HG03045 (cell line): ENCODE data around the gene DCLK2.

Source experiments
- ATAC-seq: cut with Tn5 transposase; IDR thresholded peaks from one replicate; pipeline ENCODE4 v1.9.1; 2021; ENCODE audit warnings: mild to moderate bottlenecking, moderate library complexity; ENCODE audit not compliant: unreplicated experiment

DCLK2 gene

DNA sequence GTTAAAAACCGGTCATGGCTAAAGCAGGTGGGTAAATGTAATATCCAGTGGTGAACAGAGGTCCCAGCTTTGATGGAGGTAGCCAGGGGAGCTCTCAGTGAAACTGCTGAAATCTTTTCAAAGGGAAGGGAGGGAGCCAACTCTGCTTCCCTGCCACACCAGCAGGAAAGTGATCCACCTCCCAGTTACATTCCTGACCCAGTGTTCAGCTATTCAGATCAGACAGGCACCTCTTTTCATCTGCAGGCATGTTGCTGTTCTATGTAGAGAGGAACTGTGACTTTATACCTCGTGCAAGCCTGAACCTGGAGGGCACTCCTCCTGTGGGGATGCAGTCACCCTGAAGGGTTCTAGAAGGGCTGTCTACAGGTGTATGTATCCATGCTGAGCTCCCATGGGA lies 37.6 kb downstream of the DCLK2 start:
- ATAC-seq, result no peak

DNA sequence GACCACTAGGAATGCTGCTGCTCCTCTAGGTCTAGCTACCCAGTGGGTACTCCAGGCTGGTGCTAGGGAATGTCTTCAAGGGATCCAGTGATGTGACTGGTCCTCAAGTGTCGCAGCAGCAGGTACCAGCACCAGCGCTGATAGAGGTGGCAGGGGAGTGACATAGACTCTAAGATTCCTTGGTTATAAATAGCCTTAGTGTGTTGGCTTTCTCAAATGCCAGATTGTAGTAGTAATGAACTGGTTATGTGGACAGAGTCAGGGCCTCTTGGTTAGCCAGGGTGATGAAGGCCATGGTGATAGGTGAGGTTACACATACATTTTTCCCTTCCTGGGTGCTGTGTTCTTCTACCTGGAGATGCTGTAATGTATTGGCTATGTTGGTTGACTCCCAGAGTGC lies 38.3 kb downstream of the DCLK2 start:
- ATAC-seq, result no peak

DNA sequence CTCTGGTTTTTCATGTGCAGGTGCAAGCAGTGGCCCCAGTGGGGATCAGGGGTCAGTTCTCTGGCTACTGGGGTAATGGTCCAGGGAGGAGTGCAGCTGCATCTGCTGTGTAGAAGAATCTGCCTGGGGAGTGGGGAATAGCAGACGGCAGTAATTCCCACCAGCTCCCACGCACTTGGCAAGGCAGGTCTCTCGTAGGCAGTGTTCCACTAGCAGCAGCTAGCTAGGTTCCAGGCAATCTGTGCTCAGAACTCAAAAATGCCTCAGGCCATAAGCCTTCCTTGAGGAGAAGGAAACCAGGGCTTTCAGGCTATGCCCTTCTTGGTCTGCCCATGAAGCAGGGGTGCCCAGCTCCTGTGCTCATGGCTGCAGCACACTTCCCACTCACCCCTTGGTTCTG lies 38.8 kb downstream of the DCLK2 start:
- no peak for ATAC-seq

DNA sequence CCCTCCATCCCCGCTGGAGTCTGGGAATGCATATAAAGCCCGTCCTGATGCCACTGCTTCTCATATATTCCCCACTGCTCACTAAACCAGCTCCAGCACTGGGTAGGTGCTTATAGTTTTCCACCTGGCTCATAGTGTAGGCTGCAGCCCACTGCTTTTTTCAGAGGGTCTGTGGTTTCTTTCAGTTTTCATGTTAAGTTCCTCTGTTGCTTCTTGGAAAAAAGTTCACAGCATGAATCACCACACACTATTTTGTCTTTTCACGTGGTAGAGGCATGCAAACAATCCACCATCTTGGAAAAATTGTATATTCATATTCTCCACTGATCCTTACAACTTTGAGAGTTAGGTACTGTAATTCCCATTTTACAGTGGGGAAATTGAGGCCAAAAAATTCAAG lies 39.4 kb downstream of the DCLK2 start:
- ATAC-seq, result no peak

DNA sequence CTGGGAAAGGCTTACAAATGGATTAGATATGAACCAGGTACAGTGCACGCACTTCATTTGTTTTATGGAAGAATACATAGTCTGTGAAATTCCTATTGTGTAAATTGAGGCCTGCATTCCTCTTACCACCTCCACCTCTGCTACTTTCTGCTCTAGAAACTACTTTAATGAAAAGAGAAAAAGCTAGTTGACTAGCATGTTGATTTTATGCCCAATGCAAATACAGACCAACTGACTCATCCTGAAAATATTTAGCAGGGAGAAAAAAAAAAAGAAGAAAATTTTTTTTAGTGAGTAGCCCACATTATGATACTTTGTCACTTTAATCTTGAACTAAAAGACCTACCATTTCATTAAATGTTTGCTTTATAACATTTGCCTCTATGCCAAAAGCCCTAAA lies 41.2 kb downstream of the DCLK2 start:
- no peak for ATAC-seq

DNA sequence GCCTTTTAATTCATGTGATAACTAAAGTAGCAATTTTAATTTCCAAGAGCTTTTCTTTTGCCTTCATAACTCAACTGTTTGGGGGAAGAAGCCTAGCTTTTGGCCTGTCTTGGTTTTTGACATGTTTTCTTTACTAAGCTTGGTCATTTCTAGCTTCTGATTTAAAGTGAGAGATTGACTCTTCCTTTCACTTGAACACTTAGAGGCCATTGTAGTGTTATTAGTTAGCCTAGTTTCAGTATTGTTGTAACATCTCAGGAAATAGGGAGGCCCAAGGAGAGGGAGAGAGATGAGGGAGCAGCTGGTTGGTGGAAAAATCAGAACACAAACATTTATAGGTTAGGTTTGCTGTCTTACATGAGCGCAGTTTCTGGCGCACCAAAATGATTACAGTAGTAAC lies 44.8 kb downstream of the DCLK2 start:
- no peak for ATAC-seq

DNA sequence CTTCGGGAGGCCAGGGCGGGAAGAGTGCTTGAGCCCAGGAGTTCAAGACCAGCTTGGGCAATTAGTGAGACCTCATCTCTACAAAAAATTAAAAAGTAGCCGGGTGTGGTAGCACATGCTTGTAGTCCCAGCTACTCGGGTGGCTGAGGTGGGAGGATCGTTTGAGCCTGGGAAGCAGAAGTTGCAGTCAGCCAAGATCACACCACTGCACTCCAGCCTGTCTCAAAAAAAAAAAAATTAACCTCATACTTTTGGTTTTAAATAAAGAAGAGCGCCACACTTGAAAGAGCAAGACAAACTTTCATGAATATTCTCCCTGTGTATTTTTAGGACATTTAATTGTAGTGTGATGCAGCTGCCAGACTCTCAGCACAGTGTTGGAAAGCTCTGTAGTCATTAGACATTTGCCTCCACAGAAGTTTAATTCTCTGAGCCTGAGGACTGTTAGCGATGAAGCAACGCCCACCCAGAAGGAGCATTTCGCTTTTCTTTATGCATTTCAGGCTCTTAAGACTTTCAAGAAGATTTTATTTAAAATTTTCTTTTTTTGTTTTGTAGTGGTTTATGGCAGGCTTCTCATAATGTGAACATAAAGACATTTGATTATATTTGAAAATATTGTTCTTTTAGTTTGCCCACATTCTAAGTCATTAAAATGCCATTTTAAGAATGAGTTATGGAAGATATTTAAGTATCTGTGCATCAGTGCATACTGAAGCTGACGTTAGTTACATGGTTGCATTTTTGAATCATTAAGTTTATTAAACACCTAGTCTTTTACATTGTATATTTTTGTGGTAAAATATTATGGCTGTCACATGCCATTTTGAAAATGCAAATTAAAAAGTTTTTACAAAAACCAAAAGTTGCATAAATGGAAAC lies 45.8 kb downstream of the DCLK2 start:
- ATAC-seq, result no peak

DNA sequence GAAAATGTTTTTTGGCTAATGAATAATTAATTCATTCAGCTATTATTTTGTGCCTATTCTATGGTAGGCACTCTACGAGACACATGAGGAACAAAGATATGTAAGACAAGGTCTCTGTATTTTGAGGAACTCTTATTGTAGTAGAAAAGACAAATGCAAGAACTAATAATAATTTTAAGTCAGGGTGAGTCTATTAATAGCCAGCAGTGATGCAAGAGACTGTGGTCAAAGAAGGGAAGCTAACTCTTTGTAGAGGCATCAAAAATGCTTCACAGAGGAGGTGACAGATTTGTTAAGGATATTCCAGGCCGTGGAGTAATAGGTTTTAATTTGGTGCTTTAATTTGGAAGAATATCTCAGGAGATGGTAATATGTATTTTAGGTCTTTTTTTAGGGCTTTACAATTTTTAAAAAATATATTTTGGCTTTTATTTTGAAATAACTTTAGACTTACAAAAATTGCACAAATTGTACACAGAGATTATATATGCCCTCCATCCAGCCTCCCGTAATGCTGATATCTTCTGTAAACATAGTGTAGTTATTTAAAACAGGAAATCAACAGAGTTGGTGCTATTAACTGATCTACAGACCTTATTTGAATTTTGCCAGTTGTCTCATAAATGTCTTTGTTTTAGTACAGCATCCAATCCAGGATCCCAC lies 48.1 kb downstream of the DCLK2 start:
- ATAC-seq, result no peak

DNA sequence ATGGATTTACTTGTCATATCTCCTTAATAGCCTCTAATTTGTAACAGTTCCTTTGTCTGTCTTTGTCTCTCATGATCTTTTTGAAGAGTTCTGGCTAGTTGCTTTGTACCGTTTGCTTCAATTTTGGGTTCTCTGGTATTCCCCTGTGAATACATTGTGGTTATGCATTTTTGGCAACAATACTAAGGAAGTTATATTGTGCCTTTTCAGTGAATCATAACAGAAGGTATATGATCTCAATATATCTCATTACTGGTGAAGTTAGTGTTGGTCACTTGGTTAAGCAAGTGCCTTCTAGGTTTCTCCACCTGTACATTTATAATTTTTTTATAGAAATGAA lies 48.6 kb downstream of the DCLK2 start:
- ATAC-seq, result no peak

DNA sequence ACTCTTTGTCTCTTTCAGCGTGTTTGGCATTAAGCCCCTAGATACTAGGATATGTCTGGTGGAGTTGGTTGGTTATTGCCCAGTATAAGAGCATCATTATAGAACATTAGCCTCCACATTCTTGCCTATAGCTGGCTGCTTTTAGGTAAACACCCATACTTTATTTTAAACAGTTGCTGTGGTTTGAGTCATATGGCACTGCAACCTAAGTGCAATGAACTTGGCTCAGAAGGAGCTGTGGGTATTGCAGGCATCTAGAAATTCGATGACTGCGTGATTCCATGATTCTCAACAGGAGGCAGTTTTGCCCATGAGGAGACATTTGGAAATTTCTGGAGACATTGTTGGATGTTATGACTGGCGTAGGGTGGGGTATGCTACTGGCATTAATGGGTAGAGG lies 49.5 kb downstream of the DCLK2 start:
- no peak for ATAC-seq

DNA sequence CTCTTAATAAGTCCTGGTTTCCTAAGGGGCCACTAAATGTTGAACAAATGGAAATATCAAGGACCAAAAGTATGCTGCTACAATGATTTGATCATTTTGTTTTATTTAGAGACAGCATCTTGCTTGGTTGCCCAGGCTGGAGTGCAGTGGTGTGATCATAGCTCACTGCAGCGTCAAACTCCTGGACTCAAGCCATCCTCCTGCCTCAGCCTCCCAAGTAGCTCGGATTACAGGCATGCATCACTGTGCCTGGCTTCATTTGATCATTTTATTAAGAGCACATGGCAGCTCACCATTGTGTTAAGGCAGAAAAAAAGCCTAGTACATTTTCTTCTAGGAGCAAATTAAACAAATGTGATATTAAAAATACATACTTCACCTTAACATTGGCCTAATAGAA lies 52.7 kb downstream of the DCLK2 start:
- no peak for ATAC-seq

DNA sequence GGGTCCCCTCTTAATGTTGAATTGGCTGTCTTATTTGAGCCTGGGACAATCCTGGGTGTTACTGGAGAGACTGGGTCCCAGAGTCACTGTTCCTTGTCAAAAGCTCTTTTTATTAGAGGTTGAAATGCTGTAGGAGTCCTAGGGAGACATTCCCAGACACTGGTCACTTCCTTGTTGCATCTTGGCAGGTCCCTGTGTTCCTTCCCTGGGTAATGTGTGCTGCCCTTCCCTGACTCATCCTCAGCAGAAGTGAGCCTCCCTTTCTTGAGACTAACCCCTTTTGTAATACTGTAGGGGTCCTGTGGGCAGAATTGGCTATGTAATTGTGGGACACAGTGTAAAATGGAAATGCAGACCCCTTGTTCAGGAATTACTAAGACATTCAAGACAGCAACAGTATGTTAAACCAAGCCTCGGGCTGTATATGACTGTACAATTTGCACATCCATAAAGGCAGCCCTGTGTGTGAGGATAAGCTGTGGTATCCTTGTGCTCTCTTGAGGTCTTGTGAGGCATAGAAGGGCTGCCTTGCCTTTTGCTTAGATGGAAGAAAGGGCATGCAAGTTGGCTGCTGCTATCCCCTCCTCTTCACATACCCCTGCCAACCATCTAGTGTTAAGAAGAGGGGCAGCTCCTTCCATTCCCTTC lies 53.5 kb downstream of the DCLK2 start:
- no peak for ATAC-seq

DNA sequence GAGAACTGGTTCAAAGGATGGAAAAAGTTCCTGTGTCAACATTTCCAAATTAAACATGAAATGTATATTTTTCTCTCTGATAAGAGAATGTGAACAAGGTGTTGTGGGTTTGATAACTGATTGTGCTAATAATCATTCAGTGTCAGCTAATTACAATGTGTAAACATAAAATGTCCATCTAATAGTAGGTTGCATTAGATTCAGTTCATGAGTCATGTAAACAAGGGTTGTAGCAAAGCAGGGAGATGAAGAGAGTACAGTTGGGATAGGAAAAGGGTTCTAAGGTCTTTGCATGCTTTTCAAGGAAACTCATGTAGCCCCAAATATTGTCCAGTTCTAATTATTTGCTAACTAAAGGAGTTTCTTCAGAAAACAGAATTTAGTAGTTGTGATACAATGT lies 55.4 kb downstream of the DCLK2 start:
- no peak for ATAC-seq

DNA sequence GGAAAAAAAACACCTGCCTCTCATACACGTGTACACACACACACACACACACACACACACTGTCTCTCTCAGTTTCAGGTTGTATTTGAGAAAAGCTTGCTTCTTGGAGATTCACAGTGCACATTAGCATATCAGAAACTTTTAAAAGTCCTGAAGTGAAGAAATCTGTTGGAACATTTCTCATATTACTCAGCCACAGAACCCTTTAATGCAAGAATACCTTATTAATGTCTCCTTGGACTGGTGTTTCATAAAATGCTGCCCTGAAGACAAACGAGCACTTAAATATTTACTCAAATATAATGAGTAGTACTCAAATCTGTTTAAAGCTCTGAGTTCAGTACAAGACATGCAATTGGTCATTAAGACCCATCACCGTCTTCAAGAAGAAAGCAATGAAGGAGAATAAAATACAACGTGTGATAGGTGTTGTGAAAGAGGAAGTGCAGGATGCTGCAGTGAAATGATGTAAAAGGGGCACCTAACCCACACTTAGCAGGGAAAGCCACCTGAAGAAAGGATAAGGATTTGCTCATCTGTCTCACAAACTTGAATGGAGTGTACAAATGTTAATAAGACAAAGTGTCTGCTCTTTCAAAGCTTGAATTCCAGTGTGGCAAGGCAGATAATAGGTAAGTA lies 57.0 kb downstream of the DCLK2 start:
- no peak for ATAC-seq

DNA sequence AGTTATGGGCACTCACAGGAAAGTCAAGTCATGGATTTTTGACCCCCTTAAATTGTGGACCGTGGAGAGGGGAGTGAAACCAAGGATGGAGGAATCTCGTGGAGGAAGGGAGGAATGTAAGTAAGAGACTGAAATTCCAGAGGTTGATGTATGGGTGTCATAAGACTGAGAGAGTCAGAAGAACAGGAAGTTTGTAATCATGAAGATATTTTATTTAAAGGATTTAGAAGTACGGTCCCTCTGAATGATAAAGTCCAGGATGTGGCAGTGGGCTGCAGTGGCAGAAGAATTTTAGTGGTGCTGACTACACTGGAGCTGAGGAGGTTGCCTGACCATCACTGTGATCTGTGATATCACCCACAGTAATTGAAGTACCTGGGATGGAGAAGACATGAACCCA lies 57.8 kb downstream of the DCLK2 start:
- no peak for ATAC-seq

DNA sequence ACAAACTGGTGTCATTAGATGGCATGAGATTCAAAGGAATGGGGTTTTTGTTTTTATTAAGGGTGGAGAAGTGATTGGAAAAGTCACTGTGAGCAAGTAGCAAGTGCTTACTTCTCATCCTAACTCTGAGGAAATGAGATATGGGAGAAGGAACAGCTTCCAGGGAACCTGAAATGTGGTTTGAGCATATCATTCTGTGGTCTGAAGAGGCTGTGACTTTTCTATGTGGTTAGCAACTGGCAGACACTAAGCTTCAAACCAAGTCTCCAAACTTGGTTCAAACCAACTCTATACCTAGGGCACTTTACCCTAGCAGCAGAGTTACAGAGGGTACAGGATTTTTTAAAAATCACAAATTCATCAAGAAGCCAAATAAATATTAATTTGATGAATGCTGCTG lies 58.2 kb downstream of the DCLK2 start:
- ATAC-seq, result no peak

DNA sequence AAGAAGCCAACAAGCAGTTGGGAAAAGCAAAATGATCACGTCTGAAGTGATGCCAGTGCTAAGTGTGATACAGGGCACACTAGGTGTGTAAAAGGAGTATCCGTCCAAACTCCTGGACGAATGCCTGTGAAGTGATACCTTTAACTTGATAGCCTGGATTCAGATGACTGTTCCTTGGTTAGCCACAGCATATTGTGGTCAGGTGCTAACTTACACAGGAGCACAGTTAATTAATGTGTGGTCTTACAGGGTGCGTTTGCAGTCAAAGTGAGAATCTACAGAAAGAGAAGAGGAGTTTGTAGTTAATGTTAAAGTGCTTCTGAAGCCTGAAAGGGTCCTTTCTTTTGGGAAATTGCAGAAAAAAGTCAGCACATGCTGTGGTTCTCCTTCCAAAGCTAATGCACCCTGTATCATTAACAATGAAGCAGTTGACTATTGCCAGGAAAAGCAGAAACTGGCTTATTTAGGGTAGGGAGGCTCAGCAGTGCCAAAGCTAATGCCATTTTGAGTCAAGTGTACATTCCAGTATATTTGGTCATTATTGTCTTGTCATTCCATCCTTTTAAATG lies 61.1 kb downstream of the DCLK2 start:
- ATAC-seq, result no peak

DNA sequence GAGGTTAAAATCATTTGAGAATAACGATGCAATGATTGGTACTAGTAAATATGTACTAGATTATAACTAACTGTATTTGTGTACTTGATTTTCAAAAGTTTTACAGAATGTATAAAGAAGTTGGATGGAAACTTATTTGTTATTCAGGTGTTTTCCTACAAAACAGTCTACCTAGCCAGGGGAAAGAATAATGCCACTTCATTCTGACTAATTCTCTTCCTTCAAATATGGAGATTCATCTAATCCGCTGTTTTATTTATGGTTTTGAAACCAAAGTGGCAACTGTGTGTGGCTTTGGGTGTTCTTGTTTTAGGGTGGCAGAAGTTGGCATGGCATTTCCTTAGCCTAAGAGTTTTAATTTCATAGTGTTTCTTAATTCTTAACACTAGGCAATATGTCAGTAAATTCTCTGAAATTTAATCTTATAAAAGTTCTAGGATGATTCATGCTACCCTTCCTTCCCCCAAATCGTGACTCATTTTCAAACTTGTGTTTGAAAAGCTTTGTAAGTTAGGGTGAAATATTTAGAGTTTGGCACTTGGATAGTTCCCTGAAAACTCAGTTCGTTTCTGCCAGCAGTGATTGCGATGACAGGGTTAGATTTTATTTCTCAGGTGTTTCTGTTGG lies 62.6 kb downstream of the DCLK2 start:
- no peak for ATAC-seq

DNA sequence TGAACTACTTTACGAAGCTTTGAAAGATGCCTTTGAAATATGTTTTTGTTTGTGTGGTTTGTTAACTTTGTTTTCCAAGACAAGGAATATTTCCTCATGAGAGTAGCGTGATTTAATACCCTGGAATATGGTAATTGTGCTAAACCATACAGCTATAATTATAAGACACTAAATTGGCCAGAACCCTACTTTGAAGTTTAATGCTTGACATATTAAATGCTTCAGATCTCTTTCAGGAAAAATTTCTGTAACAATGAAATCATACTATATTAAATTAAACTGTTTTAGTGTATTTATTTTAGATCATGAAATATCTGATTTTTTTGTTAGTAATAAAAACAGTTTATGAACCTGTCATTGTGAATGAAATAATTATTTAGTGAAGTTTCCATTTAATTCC lies 63.5 kb downstream of the DCLK2 start:
- ATAC-seq, result no peak

DNA sequence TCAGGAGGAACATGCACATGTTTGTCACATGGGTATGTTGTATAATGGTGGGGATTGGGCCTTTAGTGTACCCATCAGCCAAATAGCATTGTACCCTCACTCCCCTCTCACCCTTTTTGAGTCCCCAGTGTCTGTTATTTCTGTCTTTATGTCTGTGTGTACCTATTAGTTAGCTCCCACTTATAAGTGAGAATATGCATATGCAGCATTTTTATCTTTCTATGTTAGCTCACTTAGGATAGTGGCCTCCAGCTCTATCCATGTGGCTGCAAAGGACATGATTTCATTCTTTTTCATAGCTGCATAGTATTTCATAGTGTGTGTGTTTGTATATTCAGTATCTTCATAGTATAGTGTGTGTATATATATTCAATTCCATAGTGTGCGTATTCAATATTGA lies 64.6 kb downstream of the DCLK2 start:
- no peak for ATAC-seq
